ENCODE measurements around the gene BCAS1. TPM values are rescaled to one million over a fixed set of nuclear protein-coding genes. Genes with fewer than 3 reads are reported as not detected.

BCAS1 gene, protein sequence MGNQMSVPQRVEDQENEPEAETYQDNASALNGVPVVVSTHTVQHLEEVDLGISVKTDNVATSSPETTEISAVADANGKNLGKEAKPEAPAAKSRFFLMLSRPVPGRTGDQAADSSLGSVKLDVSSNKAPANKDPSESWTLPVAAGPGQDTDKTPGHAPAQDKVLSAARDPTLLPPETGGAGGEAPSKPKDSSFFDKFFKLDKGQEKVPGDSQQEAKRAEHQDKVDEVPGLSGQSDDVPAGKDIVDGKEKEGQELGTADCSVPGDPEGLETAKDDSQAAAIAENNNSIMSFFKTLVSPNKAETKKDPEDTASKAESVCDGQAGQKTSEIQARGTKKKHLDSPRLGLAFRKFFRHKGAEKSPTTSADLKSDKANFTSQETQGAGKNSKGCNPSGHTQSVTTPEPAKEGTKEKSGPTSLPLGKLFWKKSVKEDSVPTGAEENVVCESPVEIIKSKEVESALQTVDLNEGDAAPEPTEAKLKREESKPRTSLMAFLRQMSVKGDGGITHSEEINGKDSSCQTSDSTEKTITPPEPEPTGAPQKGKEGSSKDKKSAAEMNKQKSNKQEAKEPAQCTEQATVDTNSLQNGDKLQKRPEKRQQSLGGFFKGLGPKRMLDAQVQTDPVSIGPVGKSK
- under 1 TPM; 0.07 to 0.17 TPM for total RNA-seq

GRCh38 chr20:54070187-54070987 is at the start of gene BCAS1:
Gene BCAS1, minus strand, starts transcription at chr20:54070594. Its CDS starts 11,876 bp downstream, at chr20:54058718.
- H3K27me3 Mint-ChIP-seq, result no peaks in the 10 kb centered on the region
- POLR2A ChIA-PET, result no interaction called here
- intact Hi-C loops (cut with micrococcal nuclease), result no loop called here

DNA sequence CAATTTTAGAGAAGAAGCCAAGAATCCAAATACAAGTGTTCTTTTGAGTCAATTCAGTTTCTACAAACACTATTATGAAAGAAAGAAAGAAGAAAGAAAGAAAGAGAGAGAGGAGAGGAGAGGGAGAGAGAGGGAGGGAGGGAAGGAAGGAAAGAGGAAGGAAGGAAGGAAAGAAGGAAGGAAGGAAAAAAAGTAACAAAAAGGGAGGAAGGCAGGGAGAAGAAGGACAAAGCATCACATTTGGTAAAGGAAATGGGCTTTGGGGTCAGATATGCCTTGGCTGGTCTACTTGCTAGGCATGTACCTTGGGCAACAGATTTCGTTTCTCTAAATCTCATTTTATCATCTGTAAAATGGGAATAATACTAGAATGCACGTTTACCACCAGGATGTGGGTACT is 49.4 kb upstream of the BCAS1 start:
- ChIA-PET POLR2A (no interaction called here), CTCF (no interaction called here)
- intact Hi-C loops (cut with micrococcal nuclease), result no loop called here
- Mint-ChIP-seq H3K4me3 (no peak overlapping the region), H3K9me3 (no peaks in the 10 kb centered on the region), H3K4me1 (ENCODE audit: low read depth) (no peaks in the 10 kb centered on the region), H3K27ac (no peak overlapping the region), H3K27me3 (no peaks in the 10 kb centered on the region), H3K36me3 (no peaks in the 10 kb centered on the region)
- no peak for DNase-seq

More at GRCh38 chr20:54070187-54070987, at the start of gene BCAS1:
- Mint-ChIP-seq H3K27ac (no peak within 1 kb of the TSS), H3K36me3 (no peaks in the 10 kb centered on the region), H3K4me1 (ENCODE audit: low read depth) (peaks cover 4% of the 10 kb centered on the region), H3K4me3 (no peak within 1 kb of the TSS), H3K9me3 (no peaks in the 10 kb centered on the region)
- no peak for DNase-seq
- CTCF ChIA-PET, result no interaction called here

DNA sequence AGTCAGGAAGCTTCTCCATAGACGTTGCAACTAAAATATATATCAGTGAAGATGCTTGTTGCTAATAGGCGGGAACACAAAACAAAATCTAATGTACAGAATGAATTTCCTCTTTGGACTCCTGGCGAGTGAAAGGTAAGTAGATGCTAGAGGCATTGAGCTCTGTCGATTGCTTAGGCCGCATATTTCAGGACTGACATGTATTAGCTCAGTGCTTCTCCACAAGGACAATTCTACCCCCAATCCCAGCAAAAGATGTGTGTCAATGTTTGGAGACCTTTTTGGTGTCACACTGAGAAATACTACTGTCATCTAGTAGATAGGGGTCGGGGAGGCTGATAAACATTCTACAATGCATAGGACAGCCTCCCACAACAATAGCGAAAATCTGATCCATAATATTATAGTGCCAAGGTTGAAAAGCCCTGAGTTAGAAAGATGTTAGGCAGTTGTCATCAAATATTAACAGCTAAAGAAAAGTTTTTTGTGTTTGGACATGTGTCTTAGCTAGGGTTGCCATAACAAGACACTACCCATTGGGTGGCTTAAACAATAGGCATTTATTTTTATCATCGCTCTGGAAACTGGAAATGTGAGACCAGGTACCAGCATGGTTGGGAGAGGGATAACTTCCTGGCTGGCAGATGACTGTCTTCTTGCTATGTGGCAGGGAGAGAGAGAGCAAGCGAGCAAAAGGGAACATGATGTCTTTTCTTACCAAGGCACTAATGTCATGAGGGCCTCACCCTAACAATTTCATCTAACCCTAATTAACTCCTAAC is 48.0 kb upstream of the BCAS1 start:
- H3K9me3 Mint-ChIP-seq, result no peaks in the 10 kb centered on the region
- no peak overlapping the region for H3K4me3 Mint-ChIP-seq
- ChIA-PET CTCF (interaction anchor here (1.9 kb wide), 1 partner anchor 14 kb away, joined by 8 read pairs; no protein-coding TSS in a partner anchor), POLR2A (no interaction called here)
- no peak overlapping the region for H3K27ac Mint-ChIP-seq
- intact Hi-C loops (cut with micrococcal nuclease), result no loop called here
- DNase-seq, result no peak
- H3K36me3 Mint-ChIP-seq, result no peaks in the 10 kb centered on the region
- no peaks in the 10 kb centered on the region for H3K4me1 Mint-ChIP-seq (ENCODE audit: low read depth)
- peaks cover 3% of the 10 kb centered on the region for H3K27me3 Mint-ChIP-seq

DNA sequence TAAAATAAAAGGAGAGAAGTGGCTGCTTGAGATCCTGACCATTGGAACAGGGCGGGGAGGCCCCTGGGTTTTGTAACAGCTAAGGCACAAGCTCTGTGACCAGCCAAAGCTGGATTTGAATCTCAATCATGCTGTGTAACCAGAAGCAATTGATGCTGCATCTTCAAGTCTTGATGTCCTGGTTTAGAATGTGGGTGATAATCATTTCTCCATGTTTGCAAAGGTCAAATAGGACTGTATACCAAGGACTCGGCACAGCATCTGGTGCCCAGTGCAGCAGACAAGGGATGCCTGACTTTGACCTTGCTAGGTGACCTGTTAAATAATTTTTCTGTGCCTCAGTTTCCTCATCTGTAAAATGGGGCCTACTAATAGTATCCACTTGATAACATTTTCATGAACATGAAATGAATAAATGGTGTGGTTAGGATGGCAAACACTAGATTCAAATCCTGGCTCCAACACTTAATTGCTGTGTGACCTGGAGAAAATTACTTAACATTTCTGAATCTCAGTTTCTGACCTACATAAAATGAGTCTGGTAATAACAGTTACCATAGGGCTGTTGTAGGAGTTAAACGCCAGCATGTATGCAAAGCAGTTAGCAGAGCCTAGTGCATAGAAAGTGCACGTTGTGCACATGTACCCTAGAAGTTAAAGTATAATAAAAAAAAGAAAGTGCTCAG is 46.3 kb upstream of the BCAS1 start:
- CTCF ChIA-PET, result no interaction called here

DNA sequence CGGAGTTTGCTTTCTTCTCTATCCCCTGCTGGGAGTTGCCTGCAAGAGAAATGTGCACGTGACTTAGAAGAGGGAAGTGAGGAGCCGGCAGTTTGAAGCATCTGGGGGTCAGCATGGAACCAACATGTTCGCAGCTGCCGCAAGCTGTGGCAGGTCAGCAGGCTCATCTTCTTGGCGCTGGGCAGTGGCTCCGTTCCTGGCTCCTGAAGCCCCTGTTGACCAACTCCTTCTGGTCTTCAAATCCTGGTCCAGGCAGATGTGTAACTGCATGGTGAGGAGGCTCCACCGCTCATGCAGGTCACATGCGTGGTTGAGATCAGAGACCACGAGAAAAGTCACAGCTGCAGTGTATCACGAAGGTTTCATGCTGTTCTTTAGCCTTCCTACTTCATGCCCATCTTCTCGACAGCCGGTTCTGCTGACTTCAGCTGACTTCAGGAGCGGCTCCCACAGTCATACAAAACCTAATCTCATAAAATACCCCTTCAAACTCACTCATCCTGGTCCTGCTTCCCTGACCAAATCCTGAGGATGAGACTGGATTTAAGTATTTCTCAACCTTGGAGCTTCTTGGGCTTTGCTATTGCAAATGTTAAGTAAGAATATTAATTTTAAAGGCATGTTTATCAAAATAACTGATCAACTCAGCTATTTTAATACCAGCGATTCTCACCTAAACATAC is 44.9 kb upstream of the BCAS1 start:
- Mint-ChIP-seq H3K9me3 (peaks cover 2% of the 10 kb centered on the region), H3K4me3 (no peak overlapping the region), H3K27me3 (peaks cover 5% of the 10 kb centered on the region), H3K36me3 (no peaks in the 10 kb centered on the region), H3K4me1 (ENCODE audit: low read depth) (no peaks in the 10 kb centered on the region), H3K27ac (no peak overlapping the region)
- ChIA-PET CTCF (interaction anchor here (0.9 to 1.4 kb wide), 4 partner anchors 9 to 84 kb away, joined by 3 to 5 read pairs (median 4); no protein-coding TSS in a partner anchor), POLR2A (no interaction called here)
- DNase-seq, result no peak
- intact Hi-C loops (cut with micrococcal nuclease), result no loop called here

More for the DNA sequence above, 46.3 kb upstream of the BCAS1 start:
- no peaks in the 10 kb centered on the region for H3K9me3 Mint-ChIP-seq
- no peak overlapping the region for H3K27ac Mint-ChIP-seq
- DNase-seq, result no peak
- POLR2A ChIA-PET, result no interaction called here
- no peak overlapping the region for H3K4me3 Mint-ChIP-seq
- intact Hi-C loops (cut with micrococcal nuclease), result no loop called here
- peaks cover 3% of the 10 kb centered on the region for H3K27me3 Mint-ChIP-seq
- H3K4me1 Mint-ChIP-seq (ENCODE audit: low read depth), result no peaks in the 10 kb centered on the region
- no peaks in the 10 kb centered on the region for H3K36me3 Mint-ChIP-seq

- intact Hi-C loops (cut with micrococcal nuclease), result no loop called here
- Mint-ChIP-seq H3K36me3 (no peaks in the 10 kb centered on the region), H3K4me3 (no peak overlapping the region), H3K27me3 (peaks cover 5% of the 10 kb centered on the region), H3K9me3 (peaks cover 2% of the 10 kb centered on the region), H3K27ac (no peak overlapping the region), H3K4me1 (ENCODE audit: low read depth) (peaks cover 2% of the 10 kb centered on the region)
- POLR2A ChIA-PET, result no interaction called here
- no peak for DNase-seq
- CTCF ChIA-PET, result no interaction called here
Measured at GRCh38 chr20:54114109-54114508, 43.7 kb upstream of the BCAS1 start.

DNA sequence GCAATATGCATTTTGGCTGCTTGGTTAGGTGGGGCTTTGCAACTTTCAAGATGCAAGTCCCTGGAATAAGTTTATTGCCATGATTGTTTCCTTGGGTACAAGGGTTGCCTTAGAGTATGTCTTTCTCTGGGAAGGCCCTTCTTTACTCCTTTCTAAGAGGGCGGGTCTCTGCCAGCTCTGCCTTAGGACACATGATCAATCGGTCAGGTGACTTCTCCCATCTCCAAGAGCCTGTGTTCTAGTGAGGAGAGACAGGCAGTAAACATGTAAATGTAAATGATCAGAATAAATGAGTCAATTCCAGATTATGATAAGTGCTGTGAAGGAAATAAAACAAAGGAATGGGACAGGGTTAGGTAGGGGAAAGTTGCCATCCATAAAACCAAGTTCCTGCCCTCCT is 43.2 kb upstream of the BCAS1 start:
- ChIA-PET CTCF (no interaction called here), POLR2A (no interaction called here)
- Mint-ChIP-seq H3K27me3 (peaks cover 5% of the 10 kb centered on the region), H3K4me1 (ENCODE audit: low read depth) (peaks cover 2% of the 10 kb centered on the region), H3K27ac (no peak overlapping the region), H3K36me3 (no peaks in the 10 kb centered on the region), H3K4me3 (no peak overlapping the region), H3K9me3 (peaks cover 2% of the 10 kb centered on the region)
- intact Hi-C loops (cut with micrococcal nuclease), result no loop called here
- no peak for DNase-seq

GRCh38 chr20:54112221-54112884 is 42.0 kb upstream of the BCAS1 start:
- peaks cover 2% of the 10 kb centered on the region for H3K4me1 Mint-ChIP-seq (ENCODE audit: low read depth)
- H3K9me3 Mint-ChIP-seq, result peaks cover 2% of the 10 kb centered on the region
- POLR2A ChIA-PET, result no interaction called here
- peaks cover 7% of the 10 kb centered on the region for H3K27me3 Mint-ChIP-seq
- H3K4me3 Mint-ChIP-seq, result no peak overlapping the region
- intact Hi-C loops (cut with micrococcal nuclease), result no loop called here
- no peak for DNase-seq
- H3K27ac Mint-ChIP-seq, result no peak overlapping the region
- CTCF ChIA-PET, result interaction anchor here (0.7 kb wide), 1 partner anchor 8 kb away, joined by 3 read pairs; no protein-coding TSS in a partner anchor
- no peaks in the 10 kb centered on the region for H3K36me3 Mint-ChIP-seq

GRCh38 chr20:54111460-54111859 is 41.1 kb upstream of the BCAS1 start:
- ChIA-PET POLR2A (no interaction called here), CTCF (interaction anchor here (0.7 kb wide), 1 partner anchor 7 kb away, joined by 3 read pairs; no protein-coding TSS in a partner anchor)
- Mint-ChIP-seq H3K36me3 (no peaks in the 10 kb centered on the region), H3K27ac (no peak overlapping the region), H3K4me1 (ENCODE audit: low read depth) (peaks cover 2% of the 10 kb centered on the region), H3K9me3 (peaks cover 2% of the 10 kb centered on the region), H3K27me3 (peaks cover 10% of the 10 kb centered on the region), H3K4me3 (no peak overlapping the region)
- intact Hi-C loops (cut with micrococcal nuclease), result no loop called here
- no peak for DNase-seq

GRCh38 chr20:54110457-54110856 is 40.1 kb upstream of the BCAS1 start:
- H3K4me1 Mint-ChIP-seq (ENCODE audit: low read depth), result peaks cover 2% of the 10 kb centered on the region
- no peak overlapping the region for H3K27ac Mint-ChIP-seq
- intact Hi-C loops (cut with micrococcal nuclease), result no loop called here
- CTCF ChIA-PET, result interaction anchor here (1.3 to 1.8 kb wide), 2 partner anchors 9 to 87 kb away, joined by 4 to 6 read pairs; no protein-coding TSS in a partner anchor
- no peak overlapping the region for H3K4me3 Mint-ChIP-seq
- peaks cover 2% of the 10 kb centered on the region for H3K9me3 Mint-ChIP-seq
- POLR2A ChIA-PET, result interaction anchor here (1.1 kb wide), 1 partner anchor 37 kb away, joined by 4 read pairs; no protein-coding TSS in a partner anchor
- no peak for DNase-seq
- no peaks in the 10 kb centered on the region for H3K36me3 Mint-ChIP-seq
- H3K27me3 Mint-ChIP-seq, result peaks cover 13% of the 10 kb centered on the region
